Measurements from ENCODE around the gene IQGAP2. TPM values are rescaled to one million over a fixed set of nuclear protein-coding genes. Genes with fewer than 3 reads are reported as not detected.
"Not testable (repeated sequence)": the region's sequence is repeated elsewhere in the genome, so short reads cannot be mapped to it uniquely, and the experiment has no call there.

Gene IQGAP2
- total RNA-seq, 1 donor from 2014 or later = 1.4 TPM

DNA sequence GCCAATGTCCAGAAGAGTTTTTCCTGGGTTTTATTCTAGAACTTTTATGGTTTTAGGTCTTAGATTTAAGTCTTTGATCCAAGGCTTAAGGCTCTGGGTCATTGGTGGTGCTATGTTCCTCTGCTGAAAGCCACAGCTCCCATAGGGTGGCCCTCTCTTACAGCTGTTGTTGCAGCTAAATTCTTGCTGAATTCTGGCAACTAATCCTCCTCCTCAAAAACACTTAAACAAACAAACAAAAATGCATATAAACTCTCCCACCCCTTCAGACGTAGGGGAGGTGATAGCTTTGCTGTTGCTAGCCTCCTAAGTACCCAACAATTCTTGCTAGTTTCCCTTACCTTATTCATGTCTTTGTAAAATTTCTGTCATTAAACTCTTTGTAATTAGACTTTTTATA lies 30.2 kb downstream of the IQGAP2 start:
- H3K4me1 Mint-ChIP-seq (ENCODE audit: low read depth, unreplicated experiment) = no peaks in the 10 kb centered on the region
- H3K9me3 Mint-ChIP-seq (ENCODE audit: unreplicated experiment) = no peaks in the 10 kb centered on the region
- H3K27ac Mint-ChIP-seq (ENCODE audit: unreplicated experiment) = no peak overlapping the region
- DNase-seq = no peak
- H3K27me3 Mint-ChIP-seq (ENCODE audit: unreplicated experiment) = no peaks in the 10 kb centered on the region
- H3K4me3 Mint-ChIP-seq (ENCODE audit: unreplicated experiment) = no peak overlapping the region
- no peaks in the 10 kb centered on the region for H3K36me3 Mint-ChIP-seq (ENCODE audit: unreplicated experiment)
- TF ChIP-seq, protein P1, sequence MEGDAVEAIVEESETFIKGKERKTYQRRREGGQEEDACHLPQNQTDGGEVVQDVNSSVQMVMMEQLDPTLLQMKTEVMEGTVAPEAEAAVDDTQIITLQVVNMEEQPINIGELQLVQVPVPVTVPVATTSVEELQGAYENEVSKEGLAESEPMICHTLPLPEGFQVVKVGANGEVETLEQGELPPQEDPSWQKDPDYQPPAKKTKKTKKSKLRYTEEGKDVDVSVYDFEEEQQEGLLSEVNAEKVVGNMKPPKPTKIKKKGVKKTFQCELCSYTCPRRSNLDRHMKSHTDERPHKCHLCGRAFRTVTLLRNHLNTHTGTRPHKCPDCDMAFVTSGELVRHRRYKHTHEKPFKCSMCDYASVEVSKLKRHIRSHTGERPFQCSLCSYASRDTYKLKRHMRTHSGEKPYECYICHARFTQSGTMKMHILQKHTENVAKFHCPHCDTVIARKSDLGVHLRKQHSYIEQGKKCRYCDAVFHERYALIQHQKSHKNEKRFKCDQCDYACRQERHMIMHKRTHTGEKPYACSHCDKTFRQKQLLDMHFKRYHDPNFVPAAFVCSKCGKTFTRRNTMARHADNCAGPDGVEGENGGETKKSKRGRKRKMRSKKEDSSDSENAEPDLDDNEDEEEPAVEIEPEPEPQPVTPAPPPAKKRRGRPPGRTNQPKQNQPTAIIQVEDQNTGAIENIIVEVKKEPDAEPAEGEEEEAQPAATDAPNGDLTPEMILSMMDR (IDR thresholded peaks at IDR 0.05; ENCODE audit: partially characterized antibody, unreplicated experiment) = no peak

DNA sequence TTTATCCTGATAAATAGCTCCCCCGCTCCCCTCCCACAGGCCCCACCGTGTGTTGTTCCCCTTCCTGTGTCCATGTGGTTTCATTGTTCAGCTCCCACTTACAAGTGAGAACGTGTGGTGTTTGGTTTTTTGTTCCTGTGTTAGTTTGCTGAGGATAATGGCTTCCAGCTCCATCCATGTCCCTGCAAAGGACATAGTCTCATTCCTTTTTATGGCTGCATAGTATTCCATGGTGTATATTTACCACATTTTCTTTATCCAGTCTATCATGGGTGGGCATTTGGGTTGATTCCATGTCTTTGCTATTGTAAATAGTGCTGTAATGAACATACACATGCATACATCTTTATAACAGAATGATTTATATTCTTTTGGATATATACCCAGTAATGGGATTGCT lies 34.4 kb downstream of the IQGAP2 start:
- H3K4me1 Mint-ChIP-seq (ENCODE audit: low read depth, unreplicated experiment); H3K27me3 Mint-ChIP-seq (ENCODE audit: unreplicated experiment); H3K4me3 Mint-ChIP-seq (ENCODE audit: unreplicated experiment); H3K36me3 Mint-ChIP-seq (ENCODE audit: unreplicated experiment); H3K9me3 Mint-ChIP-seq (ENCODE audit: unreplicated experiment); DNase-seq; H3K27ac Mint-ChIP-seq (ENCODE audit: unreplicated experiment): not testable (repeated sequence)

GRCh38 chr5:76438025-76438424 lies 34.9 kb downstream of the IQGAP2 start:
- TF ChIP-seq, protein P1 (IDR thresholded peaks at IDR 0.05; ENCODE audit: partially characterized antibody, unreplicated experiment) = no peak
- H3K27me3 Mint-ChIP-seq (ENCODE audit: unreplicated experiment) = no peaks in the 10 kb centered on the region
- no peak overlapping the region for H3K4me3 Mint-ChIP-seq (ENCODE audit: unreplicated experiment)
- no peaks in the 10 kb centered on the region for H3K9me3 Mint-ChIP-seq (ENCODE audit: unreplicated experiment)
- DNase-seq = no peak
- H3K36me3 Mint-ChIP-seq (ENCODE audit: unreplicated experiment) = no peaks in the 10 kb centered on the region
- H3K27ac Mint-ChIP-seq (ENCODE audit: unreplicated experiment) = no peak overlapping the region
- H3K4me1 Mint-ChIP-seq (ENCODE audit: low read depth, unreplicated experiment) = no peaks in the 10 kb centered on the region

DNA sequence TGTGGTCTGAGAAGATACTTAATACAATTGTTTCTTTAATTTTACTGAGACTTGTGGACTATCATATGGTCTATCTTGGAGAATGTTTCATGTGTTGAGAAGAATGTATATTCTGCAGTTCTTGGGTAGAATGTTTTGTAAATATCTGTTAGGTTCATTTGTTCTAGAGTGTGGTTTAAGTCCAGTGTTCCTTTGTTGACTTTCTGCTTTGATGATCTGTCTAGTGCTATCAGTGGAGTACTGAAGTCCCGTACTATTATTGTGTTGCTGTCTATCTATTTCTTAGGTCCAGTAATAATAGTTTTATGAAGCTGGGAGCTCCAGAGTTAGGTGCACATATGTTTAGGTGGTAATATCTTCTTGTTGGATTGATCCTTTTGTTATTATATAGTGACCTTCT lies 36.1 kb downstream of the IQGAP2 start:
- Mint-ChIP-seq H3K4me3 (ENCODE audit: unreplicated experiment) (no peak overlapping the region), H3K36me3 (ENCODE audit: unreplicated experiment) (no peaks in the 10 kb centered on the region), H3K9me3 (ENCODE audit: unreplicated experiment) (no peaks in the 10 kb centered on the region), H3K4me1 (ENCODE audit: low read depth, unreplicated experiment) (no peaks in the 10 kb centered on the region), H3K27me3 (ENCODE audit: unreplicated experiment) (no peaks in the 10 kb centered on the region), H3K27ac (ENCODE audit: unreplicated experiment) (no peak overlapping the region)
- DNase-seq = no peak
- TF ChIP-seq, protein P1 (IDR thresholded peaks at IDR 0.05; ENCODE audit: partially characterized antibody, unreplicated experiment) = no peak

DNA sequence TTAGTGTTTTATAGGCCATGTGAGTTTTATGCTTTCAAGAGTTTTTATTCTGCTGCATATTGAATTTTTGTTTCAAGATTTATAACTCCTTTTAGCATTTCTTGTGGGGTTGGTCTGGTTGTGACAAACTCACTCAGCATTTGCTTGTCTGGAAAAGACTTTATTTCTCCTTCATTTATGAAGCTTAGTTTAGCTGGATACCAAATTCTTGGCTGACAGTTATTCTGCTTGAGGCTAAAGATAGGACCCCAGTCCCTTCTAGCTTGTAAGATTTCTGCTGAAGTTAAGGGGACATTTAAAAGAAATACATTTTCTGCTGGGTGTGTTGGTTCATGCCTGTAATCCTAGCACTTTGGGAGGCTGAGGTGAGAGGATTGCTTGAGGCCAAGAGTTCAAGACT lies 36.8 kb downstream of the IQGAP2 start:
- no peaks in the 10 kb centered on the region for H3K36me3 Mint-ChIP-seq (ENCODE audit: unreplicated experiment)
- no peaks in the 10 kb centered on the region for H3K27me3 Mint-ChIP-seq (ENCODE audit: unreplicated experiment)
- H3K27ac Mint-ChIP-seq (ENCODE audit: unreplicated experiment) = no peak overlapping the region
- no peak overlapping the region for H3K4me3 Mint-ChIP-seq (ENCODE audit: unreplicated experiment)
- TF ChIP-seq, protein P1 (IDR thresholded peaks at IDR 0.05; ENCODE audit: partially characterized antibody, unreplicated experiment) = no peak
- H3K4me1 Mint-ChIP-seq (ENCODE audit: low read depth, unreplicated experiment) = no peaks in the 10 kb centered on the region
- no peak for DNase-seq
- H3K9me3 Mint-ChIP-seq (ENCODE audit: unreplicated experiment) = no peaks in the 10 kb centered on the region

DNA sequence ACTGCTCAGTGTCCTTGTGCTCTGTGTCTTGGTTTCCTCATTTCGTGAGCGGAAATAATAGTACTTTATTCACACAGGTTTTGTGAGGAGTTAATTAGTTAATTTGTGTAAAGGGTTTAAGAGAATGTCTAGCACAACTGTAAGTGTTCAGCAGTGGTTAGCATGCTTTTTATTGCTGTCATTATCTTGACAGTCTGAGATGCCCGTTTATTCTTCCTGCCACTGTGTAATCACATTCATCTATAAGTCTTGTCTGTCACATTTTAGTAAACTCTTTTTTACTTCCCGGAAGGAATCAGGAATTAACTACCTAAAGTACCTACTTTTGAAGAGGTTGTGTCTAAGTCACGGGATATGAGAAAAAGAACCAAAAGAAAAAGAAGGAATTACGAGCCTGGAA lies 38.0 kb downstream of the IQGAP2 start:
- DNase-seq = no peak
- TF ChIP-seq, protein P1 (IDR thresholded peaks at IDR 0.05; ENCODE audit: partially characterized antibody, unreplicated experiment) = no peak
- H3K4me1 Mint-ChIP-seq (ENCODE audit: low read depth, unreplicated experiment) = no peaks in the 10 kb centered on the region
- H3K4me3 Mint-ChIP-seq (ENCODE audit: unreplicated experiment) = no peak overlapping the region
- peaks cover 2% of the 10 kb centered on the region for H3K9me3 Mint-ChIP-seq (ENCODE audit: unreplicated experiment)
- H3K36me3 Mint-ChIP-seq (ENCODE audit: unreplicated experiment) = no peaks in the 10 kb centered on the region
- H3K27ac Mint-ChIP-seq (ENCODE audit: unreplicated experiment) = no peak overlapping the region
- H3K27me3 Mint-ChIP-seq (ENCODE audit: unreplicated experiment) = no peaks in the 10 kb centered on the region
